ENCODE results near the gene ITGAL. TPM values are rescaled to one million over a fixed set of nuclear protein-coding genes. Genes with fewer than 3 reads are reported as not detected.

The ITGAL gene
- total and polyA plus RNA-seq, 3 donors from 2014 or later: 2.8 to 6.7 (median 5.0) TPM

- H3K4me3 ChIP-seq: no peak overlapping the region
- DNase-seq: no peak
- H3K36me3 ChIP-seq (ENCODE audit: low read depth, missing control alignments): no peaks in the 10 kb centered on the region
- H3K27ac ChIP-seq: no peak overlapping the region
- H3K9me3 ChIP-seq: no peaks in the 10 kb centered on the region
- H3K4me1 ChIP-seq: peaks cover 6% of the 10 kb centered on the region
- TF ChIP-seq POLR2A (IDR thresholded peaks at IDR 0.05): no peak
- TF ChIP-seq, protein P1, sequence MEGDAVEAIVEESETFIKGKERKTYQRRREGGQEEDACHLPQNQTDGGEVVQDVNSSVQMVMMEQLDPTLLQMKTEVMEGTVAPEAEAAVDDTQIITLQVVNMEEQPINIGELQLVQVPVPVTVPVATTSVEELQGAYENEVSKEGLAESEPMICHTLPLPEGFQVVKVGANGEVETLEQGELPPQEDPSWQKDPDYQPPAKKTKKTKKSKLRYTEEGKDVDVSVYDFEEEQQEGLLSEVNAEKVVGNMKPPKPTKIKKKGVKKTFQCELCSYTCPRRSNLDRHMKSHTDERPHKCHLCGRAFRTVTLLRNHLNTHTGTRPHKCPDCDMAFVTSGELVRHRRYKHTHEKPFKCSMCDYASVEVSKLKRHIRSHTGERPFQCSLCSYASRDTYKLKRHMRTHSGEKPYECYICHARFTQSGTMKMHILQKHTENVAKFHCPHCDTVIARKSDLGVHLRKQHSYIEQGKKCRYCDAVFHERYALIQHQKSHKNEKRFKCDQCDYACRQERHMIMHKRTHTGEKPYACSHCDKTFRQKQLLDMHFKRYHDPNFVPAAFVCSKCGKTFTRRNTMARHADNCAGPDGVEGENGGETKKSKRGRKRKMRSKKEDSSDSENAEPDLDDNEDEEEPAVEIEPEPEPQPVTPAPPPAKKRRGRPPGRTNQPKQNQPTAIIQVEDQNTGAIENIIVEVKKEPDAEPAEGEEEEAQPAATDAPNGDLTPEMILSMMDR (IDR thresholded peaks at IDR 0.05): no peak
- H3K27me3 ChIP-seq: no peaks in the 10 kb centered on the region
- WGBS, 2 donors: 86 to 89% methylated on average over 14 of the region's 14 CpGs
- intact Hi-C loops (cut with DNase I; ENCODE audit: low total_unique reads): no loop called here
Observed at GRCh38 chr16:30567160-30567990, 94.8 kb downstream of the ITGAL start.

GRCh38 chr16:30567991-30568638 lies 95.6 kb downstream of the ITGAL start:
- intact Hi-C loops (cut with DNase I; ENCODE audit: low total_unique reads): no loop called here
- Histone ChIP-seq H3K36me3 (ENCODE audit: low read depth, missing control alignments) (no peaks in the 10 kb centered on the region), H3K27ac (no peak overlapping the region), H3K27me3 (no peaks in the 10 kb centered on the region), H3K9me3 (no peaks in the 10 kb centered on the region), H3K4me3 (no peak overlapping the region), H3K4me1 (peaks cover 9% of the 10 kb centered on the region)
- TF ChIP-seq POLR2A (IDR thresholded peaks at IDR 0.05): no peak
- TF ChIP-seq, protein P1 (IDR thresholded peaks at IDR 0.05): no peak
- DNase-seq: no peak
- WGBS, 2 donors: 76 to 83% methylated on average over 6 of the region's 6 CpGs

GRCh38 chr16:30569281-30569680 lies 96.7 kb downstream of the ITGAL start:
- H3K9me3 ChIP-seq: no peaks in the 10 kb centered on the region
- no peak for TF ChIP-seq POLR2A (IDR thresholded peaks at IDR 0.05)
- TF ChIP-seq, protein P1 (IDR thresholded peaks at IDR 0.05): no peak
- no peaks in the 10 kb centered on the region for H3K27me3 ChIP-seq
- H3K36me3 ChIP-seq (ENCODE audit: low read depth, missing control alignments): no peaks in the 10 kb centered on the region
- DNase-seq: no peak
- intact Hi-C loops (cut with DNase I; ENCODE audit: low total_unique reads): no loop called here
- 72 to 78% methylated on average over 3 of the region's 3 CpGs for WGBS, 2 donors
- H3K4me1 ChIP-seq: peaks cover 9% of the 10 kb centered on the region
- no peak overlapping the region for H3K4me3 ChIP-seq
- no peak overlapping the region for H3K27ac ChIP-seq

GRCh38 chr16:30569746-30570635 lies 97.4 kb downstream of the ITGAL start:
- 53 to 76% methylated on average over 21 to 44 of the region's 44 CpGs for WGBS, 2 donors
- H3K4me3 ChIP-seq: peak overlapping the region in 1 of 2 donors; percentile 38

More at GRCh38 chr16:30569746-30570635, 97.4 kb downstream of the ITGAL start:
- Histone ChIP-seq H3K27ac (peak overlapping the region in 1 of 2 donors; percentile 97), H3K36me3 (ENCODE audit: low read depth, missing control alignments) (no peaks in the 10 kb centered on the region), H3K27me3 (no peaks in the 10 kb centered on the region), H3K4me1 (peaks cover 9% of the 10 kb centered on the region), H3K9me3 (no peaks in the 10 kb centered on the region)
- DNase-seq: no peak
- no peak for TF ChIP-seq POLR2A (IDR thresholded peaks at IDR 0.05)
- TF ChIP-seq, protein P1 (IDR thresholded peaks at IDR 0.05): no peak
- intact Hi-C loops (cut with DNase I; ENCODE audit: low total_unique reads): no loop called here

All from testis (tissue), 3 donors.